ENCODE data around the gene CDH4. TPM values are rescaled to one million over a fixed set of nuclear protein-coding genes. Genes with fewer than 3 reads are reported as not detected.
"Not testable (repeated sequence)": the region's sequence is repeated elsewhere in the genome, so short reads cannot be mapped to it uniquely, and the experiment has no call there.

CDH4 gene
- total RNA-seq, 2 donors from 2014 or later = 0.06 TPM; not detected in 1

DNA sequence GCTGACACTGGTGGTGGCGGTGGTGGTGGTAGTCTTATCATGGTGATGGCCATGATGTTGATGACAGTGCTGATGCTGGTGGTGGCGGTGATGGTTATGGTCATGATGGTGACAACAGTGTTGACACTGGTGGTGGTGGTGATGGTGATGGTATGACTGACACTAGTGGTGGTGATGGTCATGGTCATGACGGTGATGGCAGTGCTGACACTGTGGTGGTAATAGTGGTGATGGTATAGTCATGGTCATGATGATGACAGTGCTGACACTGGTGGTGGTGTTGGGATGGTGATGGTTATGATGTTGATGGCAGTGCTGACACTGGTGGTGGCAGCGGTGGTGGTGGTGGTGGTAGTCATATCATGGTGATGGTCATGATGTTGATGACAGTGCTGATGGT is 205.7 kb downstream of the CDH4 start:
- ATAC-seq (no peak), DNase-seq (no peak)
- intact Hi-C loops (cut with DNase I, micrococcal nuclease) = no loop called here

- ATAC-seq (no peak), DNase-seq (no peak)
- intact Hi-C loops (cut with DNase I, micrococcal nuclease) = no loop called here
Observed at GRCh38 chr20:61458146-61458746, 206.2 kb downstream of the CDH4 start.

DNA sequence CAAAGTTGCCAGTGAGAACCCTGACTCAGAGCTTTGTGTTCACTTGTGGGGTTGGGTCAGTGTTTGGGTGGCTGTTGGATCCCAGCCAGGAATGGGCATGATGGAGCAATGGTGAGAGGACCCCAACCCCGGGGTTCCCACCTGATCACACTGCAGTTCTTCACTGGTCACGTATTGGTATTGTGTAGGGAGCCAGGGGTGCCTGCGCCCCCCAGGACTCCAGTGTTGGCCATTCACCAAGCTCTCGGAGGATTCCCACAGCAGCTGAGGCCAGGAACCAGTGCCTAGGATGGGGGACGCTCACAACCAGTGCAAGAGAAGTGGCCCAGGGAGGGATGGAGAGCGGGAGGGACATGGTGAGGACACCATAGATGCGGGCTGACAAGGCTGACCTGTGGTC is 207.2 kb downstream of the CDH4 start:
- no peak for ATAC-seq

GRCh38 chr20:61459705-61460104 is 207.6 kb downstream of the CDH4 start:
- ATAC-seq (no peak), DNase-seq (no peak)
- intact Hi-C loops (cut with DNase I, micrococcal nuclease) = no loop called here

More for the DNA sequence above, 207.2 kb downstream of the CDH4 start:
- no peak for DNase-seq
- intact Hi-C loops (cut with DNase I, micrococcal nuclease) = no loop called here

GRCh38 chr20:61460261-61461052 is 208.4 kb downstream of the CDH4 start:
- DNase-seq (no peak), ATAC-seq (no peak)
- intact Hi-C loops (cut with DNase I, micrococcal nuclease) = no loop called here

GRCh38 chr20:61461461-61461860 is 209.4 kb downstream of the CDH4 start:
- intact Hi-C loops (cut with DNase I, micrococcal nuclease) = no loop called here
- ATAC-seq = no peak
- DNase-seq = no peak

- intact Hi-C loops (cut with DNase I, micrococcal nuclease) = no loop called here
- ATAC-seq = no peak
- no peak for DNase-seq
Observed at GRCh38 chr20:61464307-61465303, 212.5 kb downstream of the CDH4 start.

GRCh38 chr20:61475729-61476128 is 223.7 kb downstream of the CDH4 start:
- no peak for ATAC-seq
- intact Hi-C loops (cut with DNase I, micrococcal nuclease) = no loop called here
- no peak for DNase-seq

DNA sequence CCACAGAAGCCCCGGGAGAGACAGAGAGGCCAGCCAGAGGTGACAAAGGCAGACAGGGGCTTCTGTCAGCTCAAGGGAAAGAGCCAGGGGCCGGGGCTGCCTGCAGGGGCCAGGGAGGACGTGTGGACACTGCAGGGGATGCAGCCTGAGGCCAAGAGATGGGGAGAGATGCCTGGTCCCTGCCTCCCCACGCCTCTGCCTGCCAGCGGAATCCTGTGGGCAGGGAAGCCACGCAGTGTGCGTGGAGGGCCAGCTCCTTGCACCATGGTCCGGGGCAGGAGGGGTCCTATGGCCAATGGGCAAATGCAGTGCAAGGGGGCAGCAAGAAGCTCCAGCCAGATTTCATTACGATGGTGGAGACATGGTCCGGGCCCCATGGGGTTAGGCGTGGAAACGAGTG is 224.9 kb downstream of the CDH4 start:
- no peak for ATAC-seq
- intact Hi-C loops (cut with DNase I, micrococcal nuclease) = no loop called here
- DNase-seq = no peak

GRCh38 chr20:61477451-61477861 is 225.4 kb downstream of the CDH4 start:
- intact Hi-C loops (cut with DNase I, micrococcal nuclease) = no loop called here
- no peak for DNase-seq
- no peak for ATAC-seq

DNA sequence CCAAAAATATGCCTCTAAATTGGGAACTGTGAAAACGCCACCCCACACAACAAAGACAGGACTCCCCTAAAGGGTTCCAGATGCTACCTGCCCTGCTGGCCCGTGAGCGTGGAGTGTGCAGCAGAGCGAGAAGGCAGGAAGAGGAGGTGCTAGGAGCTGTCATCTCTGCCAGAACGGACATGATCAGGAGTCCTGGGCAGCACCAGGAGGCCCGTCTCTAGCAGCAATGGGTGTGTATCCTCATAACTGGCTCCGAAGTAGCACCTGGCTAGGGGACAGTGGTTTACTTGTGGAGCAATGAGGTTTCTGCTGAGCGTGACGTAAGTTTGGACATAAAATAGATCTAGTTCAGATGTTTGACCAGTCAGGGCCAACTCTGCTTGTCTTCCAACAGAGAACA is 226.0 kb downstream of the CDH4 start:
- ATAC-seq = no peak
- intact Hi-C loops (cut with DNase I, micrococcal nuclease) = no loop called here
- no peak for DNase-seq

DNA sequence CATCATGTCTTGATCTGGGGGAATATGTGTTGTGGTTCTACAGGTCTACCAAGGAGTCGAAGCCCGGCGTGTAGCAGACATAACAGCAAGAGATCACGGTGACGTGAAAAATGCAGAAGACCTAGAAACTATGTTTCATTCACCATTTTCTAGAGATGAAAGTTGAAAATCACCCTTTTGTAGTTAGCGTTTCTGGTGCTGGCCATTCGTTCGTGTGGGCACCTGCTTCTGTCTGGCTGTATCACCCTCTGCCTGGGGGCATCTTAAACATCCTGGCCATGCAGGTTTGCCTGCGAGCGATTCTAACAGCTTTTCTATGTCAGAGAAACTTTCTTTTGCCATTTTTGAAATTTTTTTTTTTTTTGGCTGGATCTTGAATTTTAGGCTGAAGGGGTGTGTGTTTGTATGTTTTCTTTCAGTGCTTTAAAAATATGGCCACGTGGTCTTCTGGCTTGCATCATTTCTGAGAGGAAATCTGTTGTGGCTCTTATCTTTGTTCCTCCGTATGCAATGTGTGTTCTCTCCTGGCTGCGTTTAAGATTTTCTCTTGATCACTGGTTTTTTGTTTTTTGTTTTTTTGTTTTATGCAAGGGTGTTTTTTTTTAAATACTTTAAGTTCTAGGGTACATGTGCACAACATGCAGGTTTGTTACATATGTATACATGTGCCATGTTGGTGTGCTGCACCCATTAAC is 226.7 kb downstream of the CDH4 start:
- intact Hi-C loops (cut with DNase I, micrococcal nuclease) = no loop called here
- ATAC-seq = no peak
- no peak for DNase-seq

DNA sequence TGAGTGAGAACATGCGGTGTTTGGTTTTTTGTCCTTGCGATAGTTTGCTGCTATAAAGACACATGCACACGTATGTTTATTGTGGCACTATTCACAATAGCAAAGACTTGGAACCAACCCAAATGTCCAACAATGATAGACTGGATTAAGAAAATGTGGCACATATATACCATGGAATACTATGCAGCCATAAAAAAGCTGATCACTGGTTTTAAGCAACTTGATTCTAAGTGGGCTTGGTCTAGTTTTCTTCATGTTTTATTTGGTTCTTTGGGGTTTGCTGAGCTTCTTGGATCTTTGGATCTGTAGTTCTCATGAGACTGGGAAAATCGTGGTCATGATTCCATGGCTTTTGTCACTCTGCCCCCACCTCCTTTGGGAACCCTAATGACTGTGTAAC is 227.4 kb downstream of the CDH4 start:
- intact Hi-C loops (cut with DNase I, micrococcal nuclease); DNase-seq; ATAC-seq: not testable (repeated sequence)

GRCh38 chr20:61480158-61480825 is 228.2 kb downstream of the CDH4 start:
- no peak for DNase-seq
- intact Hi-C loops (cut with DNase I, micrococcal nuclease) = no loop called here
- ATAC-seq = no peak

GRCh38 chr20:61482056-61482887 is 230.2 kb downstream of the CDH4 start:
- no peak for DNase-seq
- no peak for ATAC-seq
- intact Hi-C loops (cut with DNase I, micrococcal nuclease) = no loop called here

GRCh38 chr20:61482901-61483300 is 230.8 kb downstream of the CDH4 start:
- DNase-seq (no peak), ATAC-seq (no peak)
- intact Hi-C loops (cut with DNase I, micrococcal nuclease) = no loop called here

DNA sequence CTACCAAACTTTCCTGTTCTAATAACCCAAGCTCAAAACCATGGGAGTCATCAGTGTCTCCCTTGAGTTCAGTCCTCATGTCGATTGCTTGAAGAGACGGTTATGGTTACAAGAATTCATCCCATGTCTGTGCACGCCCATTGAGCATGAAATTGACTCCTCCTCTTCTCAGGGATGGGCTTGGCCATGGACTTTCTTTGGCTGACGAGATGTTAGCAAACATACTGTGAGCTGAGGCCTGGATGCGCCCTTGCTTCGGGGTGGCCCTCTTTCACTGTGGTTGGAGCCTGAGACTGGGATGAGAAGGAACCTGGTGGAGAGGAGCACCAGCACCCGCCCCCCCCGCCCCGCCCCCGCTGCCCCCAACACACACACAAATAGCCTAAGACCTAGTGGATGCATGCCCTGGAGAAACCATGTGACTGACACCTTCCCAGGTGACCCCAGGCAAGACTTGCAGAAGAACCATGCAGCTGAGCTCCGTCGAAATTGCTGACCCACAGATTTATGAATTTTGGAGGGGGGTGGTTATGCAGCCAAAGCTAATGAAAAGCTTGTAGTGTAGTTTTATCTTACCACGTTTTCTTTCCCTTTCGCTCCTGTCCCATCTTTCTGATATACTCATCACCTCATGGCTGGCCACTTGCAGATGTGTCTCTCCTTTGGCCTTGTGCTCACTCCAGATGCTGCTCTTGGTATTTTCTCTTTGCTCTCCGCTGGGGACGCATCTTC is 231.4 kb downstream of the CDH4 start:
- no peak for ATAC-seq
- no peak for DNase-seq
- intact Hi-C loops (cut with DNase I, micrococcal nuclease) = no loop called here
